ENCODE measurements around the gene MSH2.
"Not testable (repeated sequence)": the region's sequence is repeated elsewhere in the genome, so short reads cannot be mapped to it uniquely, and the experiment has no call there.

MSH2 gene

DNA sequence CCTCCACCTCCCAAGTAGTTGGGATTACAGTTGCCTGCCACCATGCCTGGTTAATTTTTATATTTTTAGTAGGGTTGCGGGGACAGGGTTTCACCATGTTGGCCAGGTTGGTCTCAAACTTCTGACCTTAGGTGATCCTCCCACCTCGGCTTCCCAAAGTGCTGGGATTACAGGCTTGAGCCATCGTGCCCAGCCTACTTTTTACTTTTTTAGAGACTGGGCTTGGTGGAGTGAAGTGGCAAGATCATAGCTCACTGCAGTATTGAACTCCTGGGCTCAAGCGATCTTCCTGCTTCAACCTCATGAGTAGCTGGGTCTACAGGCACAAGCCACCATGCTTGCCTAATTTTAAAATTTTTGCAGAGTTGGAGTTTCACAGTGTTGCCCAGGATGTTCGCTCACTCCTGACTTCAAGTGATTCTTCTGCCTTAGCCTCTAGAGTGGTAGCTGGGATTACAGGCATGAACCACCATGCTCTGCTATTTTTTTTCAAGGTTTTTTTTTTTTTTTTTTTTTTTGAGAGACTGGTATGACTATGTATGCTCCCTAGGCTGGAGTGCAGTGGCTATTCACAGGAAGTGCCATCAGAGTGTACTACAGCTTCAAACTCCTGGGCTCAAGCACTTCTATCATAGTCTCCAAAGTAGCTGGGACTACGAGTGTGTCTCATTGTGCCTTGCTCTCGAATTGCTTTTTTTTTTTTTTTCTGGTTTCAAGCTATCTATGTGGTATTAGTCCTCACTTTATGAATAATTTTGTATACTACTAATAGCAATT, 11.9 kb downstream of the MSH2 start:
- no peak for FAIRE-seq

DNA sequence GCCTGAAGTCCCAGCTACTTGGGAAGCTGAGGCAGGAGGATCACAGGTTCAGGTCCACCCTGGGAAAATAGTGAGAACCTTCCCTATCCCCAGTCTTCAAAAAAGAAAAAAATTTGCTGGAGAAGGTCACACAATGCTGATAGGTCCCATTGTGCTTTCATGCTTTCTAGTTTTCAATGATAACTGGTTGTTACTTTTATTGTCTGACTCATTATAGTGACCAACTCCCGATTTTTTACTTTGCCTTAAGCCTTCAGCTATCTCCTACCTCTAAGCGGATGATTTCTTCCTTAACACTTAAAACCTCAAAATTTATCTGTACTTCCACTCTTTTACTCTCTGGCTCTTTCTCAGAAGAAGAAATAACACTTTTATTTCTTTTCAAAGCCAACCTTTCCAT, 17.3 kb downstream of the MSH2 start:
- no peak for FAIRE-seq

DNA sequence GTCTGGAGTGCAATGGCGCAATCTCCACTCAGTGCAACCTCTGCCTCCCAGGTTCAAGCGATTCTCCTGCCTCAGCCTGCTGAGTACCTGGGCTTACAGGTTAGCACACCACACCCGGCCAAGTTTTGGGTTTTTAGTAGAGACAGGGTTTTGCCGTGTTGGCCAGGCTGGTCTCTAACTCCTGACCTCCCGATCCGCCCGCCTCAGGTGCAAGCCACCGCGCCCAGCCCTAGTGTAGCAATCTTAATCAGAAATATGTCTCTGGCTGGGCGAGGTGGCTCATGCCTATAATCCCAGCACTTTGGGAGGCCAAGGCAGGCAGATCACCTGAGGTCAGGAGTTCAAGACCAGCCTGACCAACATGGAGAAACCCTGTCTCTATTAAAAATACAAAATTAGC, 17.7 kb downstream of the MSH2 start:
- FAIRE-seq, result not testable (repeated sequence)

DNA sequence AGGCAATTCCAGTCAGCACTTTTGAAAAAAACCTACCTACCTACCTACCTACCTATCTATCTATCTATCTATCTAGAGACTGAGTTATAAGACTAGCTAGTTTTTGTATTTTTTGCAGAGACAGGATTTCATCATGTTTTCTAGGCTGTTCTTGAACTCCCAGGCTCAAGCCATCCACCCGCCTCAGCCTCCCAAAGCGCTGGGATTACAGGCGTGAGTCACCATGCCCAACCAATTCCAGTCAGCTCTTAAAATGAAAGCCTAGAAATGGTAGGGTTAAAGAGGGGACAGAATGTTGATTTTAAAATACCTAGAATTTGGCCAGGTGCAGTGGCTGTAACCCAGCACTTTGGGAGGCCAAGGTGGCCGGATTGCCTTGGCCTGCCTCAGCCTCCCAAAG, 19.1 kb downstream of the MSH2 start:
- no peak for FAIRE-seq

DNA sequence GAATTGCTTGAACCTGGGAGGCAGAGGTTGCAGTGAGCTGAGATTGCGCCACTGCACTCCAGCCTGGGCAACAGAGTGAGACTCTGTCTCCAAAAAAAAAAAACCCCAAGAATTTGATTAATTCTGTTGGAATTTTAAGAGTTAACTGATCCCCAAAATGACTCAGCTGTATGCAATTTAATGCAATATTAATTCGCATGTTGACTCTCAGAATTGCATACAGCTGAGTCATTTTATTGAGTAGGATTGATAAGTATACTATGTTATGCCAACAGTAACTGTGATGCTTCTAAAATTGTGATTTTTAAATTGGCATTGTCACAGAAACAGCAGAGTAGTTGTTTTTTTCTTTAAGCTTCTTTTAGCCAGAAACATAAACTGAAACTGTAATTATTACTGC, 19.6 kb downstream of the MSH2 start:
- FAIRE-seq, result no peak

DNA sequence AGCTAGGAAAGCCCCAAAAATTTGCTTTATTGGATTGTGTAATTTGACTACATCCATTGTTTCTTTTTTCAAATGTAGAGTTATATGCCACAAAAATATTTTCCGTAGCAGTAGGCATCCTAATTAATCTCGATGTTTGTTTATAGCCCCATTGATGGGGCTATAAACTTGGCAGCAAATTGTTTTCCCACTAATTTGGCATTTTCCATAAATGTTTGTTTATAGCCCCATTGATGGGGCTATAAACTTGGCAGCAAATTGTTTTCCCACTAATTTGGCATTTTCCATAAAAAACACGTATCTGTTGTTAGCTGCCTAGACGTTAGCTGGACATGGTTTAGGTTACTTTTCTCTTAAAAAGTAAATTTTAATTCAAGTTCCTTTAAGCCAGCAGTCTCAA, 23.8 kb downstream of the MSH2 start:
- FAIRE-seq, result no peak

DNA sequence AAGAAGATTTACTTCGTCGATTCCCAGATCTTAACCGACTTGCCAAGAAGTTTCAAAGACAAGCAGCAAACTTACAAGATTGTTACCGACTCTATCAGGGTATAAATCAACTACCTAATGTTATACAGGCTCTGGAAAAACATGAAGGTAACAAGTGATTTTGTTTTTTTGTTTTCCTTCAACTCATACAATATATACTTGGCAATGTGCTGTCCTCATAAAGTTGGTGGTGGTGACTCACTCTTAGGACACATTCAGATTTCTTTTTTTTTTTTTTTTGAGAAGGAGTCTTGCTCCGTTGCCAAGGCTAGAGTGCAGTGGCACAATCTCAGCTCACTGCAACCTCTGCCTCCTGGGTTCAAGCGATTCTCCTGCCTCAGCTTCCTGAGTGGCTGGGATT, 26.8 kb downstream of the MSH2 start:
- no peak for FAIRE-seq

DNA sequence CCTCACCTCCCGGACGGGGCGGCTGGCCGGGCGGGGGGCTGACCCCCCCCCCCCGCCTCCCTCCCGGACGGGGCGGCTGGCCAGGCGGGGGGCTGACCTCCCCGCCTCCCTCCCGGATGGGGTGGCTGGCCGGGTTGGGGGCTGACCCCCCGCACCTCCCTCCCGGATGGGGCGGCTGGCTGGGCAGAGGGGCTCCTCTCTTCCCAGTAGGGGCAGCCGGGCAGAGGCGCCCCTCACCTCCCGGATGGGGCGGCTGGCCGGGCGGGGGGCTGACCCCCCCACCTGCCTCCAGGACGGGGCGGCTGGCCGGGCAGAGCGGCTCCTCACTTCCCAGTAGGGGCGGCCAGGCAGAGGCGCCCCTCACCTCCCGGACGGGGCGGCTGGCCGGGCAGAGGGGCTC, 30.1 kb downstream of the MSH2 start:
- not testable (repeated sequence) for FAIRE-seq

DNA sequence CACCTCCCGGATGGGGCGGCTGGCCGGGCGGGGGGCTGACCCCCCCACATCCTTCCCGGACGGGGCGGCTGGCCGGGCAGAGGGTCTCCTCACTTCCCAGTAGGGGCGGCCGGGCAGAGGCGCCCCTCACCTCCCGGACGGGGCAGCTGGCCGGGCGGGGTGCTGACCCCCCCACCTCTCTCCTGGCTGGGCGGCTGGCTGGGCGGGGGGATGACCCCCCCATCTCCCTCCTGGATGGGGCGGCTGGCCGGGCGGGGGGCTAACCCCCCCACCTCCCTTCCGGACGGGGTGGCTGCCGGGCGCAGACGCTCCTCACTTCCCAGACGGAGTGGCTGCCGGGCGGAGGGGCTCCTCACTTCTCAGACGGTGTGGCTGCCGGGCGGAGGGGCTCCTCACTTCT, 30.5 kb downstream of the MSH2 start:
- not testable (repeated sequence) for FAIRE-seq

DNA sequence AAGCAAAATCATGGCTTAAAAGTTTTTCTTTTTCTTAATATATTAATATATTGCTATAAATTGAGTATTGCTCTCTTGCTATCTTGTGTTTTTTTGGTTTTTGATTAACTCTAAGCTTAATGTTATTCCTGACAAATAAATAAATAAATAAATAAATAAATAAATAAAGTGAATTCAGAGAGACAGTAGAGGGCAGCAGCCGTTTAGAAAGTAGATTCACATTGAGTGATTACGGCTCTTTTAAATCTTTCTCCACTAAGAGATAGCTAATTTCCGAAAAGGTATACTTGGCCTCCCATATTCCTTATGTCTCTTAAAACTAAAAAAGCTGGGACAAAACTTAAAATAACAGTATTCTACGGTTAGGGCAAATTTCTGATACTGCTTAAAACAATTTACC, 34.3 kb downstream of the MSH2 start:
- peak; percentile 91 for FAIRE-seq

DNA sequence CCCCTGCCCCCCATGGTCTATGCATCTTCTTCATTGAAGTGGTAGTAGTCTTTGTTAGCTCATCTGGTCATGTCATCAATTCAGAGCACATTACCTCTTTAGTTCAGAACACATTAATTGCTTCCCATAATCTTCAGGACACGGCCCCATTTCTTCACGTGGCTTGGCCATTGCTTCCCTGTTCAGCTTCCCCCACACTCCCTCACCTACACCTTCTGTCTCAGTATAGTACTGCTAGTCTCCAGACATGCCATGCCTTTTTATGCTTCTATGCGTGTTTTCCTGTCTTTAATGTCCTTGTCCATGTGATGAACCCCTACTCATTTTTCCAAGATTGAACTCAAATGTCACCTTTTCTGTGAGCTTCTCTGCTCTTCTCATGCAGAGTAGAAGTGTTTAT, 35.1 kb downstream of the MSH2 start:
- no peak for FAIRE-seq

DNA sequence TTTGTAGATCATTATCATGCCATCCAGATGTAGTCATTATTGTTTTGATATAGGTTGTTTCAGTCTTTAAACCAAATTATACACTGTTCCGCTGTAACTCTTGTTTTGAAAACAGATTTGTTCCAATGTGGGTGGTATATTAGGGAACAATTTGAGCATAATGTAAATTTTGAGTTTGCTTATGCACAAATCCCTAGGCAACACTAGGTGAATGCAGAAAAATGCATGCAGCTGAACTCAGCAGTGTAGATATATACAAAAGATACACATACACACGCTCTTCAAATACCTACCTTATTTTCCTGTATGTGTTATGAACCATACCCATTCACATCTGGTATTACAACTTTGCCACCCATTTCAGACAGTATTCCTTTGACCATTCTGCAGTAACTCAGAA, 35.8 kb downstream of the MSH2 start:
- no peak for FAIRE-seq

DNA sequence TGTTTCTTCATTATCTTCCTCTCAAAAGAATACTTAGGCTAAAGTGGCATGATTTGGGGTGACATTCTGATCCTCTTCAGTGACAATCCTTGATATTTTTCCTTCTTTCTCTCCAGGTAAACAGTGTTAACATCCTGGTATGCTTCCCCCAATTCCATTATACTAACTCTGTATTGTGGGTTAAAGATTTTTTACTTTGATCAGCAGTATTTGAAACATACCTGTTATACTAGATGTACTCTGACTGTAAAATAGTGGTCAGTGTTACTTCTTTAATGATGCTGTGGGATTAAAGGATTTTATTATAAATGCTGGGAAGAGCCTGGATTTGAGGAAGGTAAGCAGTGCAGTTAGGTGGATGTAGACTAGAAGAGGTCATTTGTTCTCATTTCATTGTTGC, 48.8 kb downstream of the MSH2 start:
- FAIRE-seq, result no peak

DNA sequence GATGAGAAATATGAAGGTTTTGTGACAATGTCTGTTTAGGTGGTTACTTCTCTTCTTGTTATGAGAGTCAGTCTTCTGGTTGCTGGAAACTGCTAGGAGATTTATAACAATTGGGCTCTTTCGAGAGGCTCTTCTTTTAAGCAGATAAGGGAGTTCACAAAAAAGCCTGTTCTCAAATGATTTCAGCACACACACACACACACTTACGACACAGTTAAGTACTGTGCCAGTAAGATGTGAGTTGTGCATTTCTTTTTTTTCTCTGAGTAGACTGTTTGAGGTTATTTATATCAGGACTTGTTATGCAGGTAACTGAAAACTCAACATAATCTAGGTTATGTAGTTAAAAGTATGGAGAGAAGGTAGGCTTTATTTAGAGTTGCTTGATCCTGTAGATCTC, 49.8 kb downstream of the MSH2 start:
- FAIRE-seq, result no peak

DNA sequence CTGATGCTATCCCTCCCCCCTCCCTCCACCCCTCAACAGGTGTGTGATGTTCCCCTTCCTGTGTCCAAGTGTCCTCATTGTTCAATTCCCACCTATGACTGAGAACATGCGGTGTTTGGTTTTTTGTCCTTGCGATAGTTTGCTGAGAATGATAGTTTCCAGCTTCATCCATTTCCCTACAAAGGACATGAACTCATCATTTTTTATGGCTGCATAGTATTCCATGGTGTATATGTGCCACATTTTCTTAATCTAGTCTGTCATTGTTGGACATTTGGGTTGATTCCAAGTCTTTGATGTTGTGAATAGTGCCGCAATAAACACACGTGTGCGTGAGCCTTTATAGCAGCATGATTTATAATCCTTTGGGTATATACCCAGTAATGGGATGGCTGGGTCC, 51.9 kb downstream of the MSH2 start:
- not testable (repeated sequence) for FAIRE-seq

DNA sequence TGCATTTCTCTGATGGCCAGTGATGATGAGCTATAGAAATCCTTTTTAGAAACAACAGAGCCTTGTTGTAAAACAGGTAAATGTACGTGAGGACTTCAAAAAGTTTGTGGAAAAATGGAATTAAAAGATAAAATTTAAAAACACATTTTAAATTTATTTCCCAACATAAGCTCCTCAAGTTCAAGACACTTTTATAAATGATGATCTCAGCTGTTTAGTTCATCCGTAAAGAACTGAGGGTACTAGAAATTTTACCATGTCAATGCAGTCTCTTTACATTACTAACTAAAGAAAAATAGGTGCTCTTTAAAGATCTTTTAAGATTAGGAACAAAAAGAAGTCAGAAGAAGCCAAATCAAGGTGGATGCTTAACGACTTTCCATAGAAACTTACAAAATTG, 52.5 kb downstream of the MSH2 start:
- no peak for FAIRE-seq

DNA sequence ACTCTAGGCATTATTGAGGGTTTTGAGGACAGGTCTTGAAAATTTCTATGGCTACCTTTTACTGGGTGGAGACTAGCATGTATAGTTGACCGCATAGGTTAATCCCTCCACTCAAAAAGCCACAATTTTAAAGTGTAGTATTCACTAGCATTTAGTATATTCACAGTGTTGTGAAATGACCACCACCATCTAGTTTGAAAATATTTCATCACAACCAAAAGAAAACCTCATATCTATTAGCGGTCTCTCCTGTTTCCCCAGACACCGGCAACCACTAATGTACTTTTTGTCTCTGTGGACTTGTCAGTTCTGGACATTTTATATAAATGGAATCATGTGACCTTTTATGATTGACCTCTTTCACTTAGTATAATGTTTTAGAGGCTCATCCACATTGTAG, 53.9 kb downstream of the MSH2 start:
- FAIRE-seq, result no peak

DNA sequence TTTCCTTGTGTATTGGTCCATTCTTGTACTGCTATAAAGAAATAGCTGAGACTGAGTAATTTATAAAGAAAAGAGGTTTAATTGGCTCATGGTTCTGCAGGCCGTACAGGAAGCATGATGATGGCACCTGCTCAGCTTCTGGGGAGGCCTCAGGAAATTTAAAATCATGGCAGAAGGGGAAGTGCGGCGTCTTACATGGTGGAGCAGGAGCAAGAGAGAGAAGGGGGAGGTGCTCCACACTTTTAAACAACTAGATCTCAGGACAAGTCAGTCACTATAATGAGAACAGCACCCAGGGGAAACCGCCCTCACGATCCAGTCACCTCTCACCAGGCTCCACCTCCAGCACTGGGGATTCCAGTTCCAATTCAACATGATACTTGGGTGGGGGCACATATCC, 54.3 kb downstream of the MSH2 start:
- FAIRE-seq, result no peak

DNA sequence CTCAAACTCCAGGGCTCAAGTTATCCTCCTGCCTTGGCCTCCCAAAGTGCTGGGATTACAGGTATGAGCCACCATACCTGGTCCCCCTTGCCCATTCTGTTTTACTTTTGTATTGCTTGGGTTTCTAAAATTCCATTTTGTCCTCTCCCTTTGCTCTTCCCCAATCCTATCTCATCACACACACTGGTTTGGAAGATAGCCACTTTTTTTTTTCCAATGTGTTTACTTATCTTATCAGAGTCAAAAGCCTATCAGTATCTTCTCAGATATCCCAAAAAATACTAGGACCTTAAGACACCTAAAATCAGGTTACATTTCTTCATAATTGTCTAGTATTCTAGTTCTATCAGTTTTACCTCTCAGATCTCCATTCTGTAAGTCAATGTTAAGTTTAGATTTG, 56.1 kb downstream of the MSH2 start:
- no peak for FAIRE-seq

DNA sequence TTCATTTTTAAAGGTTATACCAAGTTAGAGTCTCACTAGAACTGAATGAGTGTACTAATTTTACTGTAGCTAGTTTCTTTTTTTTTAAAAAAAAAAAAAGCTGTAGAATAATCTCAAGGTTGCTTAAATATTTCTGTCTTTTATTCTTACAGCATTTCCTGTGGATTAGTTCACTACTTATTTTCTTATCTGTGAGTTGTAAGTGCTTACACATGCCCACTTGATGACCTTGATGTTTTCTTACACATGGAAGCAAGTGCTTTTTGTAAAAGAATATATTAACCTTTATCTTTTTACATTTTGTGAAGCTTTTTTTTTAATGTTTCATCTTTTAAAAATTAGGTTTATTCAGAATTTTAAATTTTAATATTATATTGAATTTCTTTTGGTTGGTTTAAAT, 57.8 kb downstream of the MSH2 start:
- FAIRE-seq, result peak; percentile 71

DNA sequence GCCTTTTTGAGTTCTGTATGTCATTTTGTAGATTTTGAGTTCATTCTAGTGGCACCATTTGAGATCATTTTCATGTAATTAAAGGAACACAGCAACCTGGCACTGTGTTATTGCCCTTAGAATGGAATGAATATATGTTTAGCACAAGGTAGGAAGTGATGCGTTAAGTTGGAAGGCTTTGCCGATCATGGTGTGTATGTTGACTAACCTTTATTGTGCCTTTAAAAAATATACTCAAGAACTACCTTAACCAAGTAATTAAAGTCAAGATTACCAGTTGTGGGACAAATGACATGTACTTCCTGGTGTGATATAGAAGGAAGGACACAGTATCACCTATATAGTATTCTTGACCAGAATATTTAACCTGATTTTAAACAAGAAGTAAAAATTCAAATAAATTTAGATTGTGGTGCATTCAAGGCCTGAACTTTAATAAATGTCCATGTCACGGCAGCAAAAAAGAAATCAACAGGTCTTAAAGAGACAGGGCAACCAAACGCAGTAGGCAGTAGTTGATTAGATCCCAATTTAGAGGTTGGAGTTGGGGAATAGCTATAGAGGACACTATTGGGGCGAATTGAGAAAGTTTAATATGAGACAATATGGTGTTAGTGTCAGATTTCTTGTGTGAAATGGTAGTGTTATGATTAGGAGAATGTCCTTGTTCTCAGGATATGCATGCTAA, 68.6 kb downstream of the MSH2 start:
- no peak for FAIRE-seq

DNA sequence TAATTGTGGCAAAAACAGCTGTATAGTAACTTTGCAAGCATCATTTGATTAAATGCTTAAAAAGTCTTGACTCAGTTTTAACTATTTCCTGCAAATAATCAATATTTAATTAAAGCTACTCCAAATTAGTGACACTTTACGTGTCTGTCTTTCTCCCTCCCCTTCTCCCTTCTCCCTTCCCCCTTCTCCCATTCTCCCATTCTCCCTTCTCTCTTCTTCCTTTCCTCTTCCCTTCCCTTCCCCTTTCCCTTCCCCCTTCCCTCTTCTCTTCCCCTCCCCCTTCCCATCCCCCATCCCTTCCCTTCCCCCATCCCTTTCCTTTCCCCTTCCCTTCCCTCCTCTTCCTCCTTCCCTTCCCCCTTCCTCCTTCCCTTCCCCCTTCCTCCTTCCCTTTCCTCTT, 76.9 kb downstream of the MSH2 start:
- FAIRE-seq, result no peak

DNA sequence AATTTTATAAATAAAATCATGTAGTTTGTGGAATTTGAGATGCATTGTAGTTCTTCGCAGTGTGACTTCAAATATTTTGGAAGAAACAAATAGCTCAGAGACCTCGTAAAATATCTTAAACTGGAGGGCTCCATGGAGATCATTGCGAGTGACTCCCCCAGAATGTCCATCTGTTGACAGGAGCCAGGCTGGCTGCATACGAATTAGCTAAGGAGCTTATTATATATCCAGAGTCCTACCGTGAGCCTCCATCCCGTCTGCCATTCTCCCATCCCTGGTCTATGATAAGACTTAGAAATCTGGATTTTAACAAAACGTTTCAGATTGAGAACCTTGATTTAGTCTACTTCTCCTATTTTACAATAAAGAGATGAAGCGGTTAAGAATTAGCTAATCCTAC, 80.2 kb downstream of the MSH2 start:
- no peak for FAIRE-seq

DNA sequence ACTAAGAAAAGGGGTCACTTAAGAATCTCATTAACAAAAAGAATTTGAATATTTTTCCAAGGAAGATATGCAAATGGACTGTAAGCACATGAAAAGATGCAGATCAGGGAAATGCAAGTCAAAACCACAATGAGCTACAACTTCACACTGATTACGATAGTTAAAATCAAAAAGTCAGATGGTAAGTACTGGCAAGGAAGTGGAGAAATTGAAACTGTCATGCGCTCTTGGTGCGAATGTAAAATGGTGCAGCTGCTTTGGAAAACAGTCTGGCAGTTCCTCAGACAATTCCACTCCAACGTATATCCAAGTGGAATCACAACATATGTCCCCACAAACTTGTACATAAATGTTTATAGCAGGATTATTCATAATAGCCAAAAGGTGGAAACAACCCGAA, 81.4 kb downstream of the MSH2 start:
- FAIRE-seq, result no peak

DNA sequence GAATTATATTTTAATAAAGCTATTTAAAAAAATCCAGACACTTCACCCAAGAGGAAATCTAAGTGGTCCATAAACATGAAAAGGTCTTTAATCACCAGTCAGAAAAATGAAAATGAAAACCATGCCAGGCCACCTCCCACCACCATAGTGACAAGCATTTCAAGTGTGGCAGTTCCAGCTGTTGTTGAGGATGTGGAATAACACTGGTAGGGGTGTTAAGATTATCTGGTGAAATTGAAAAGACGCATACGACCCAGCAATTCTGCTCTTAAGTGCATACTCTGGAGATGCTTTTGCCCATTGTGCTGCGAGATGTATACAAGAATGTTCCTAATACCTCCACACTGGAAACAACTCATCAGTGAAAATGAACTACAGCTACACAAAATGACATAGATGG, 82.2 kb downstream of the MSH2 start:
- no peak for FAIRE-seq
